Naive thymus-derived CD4-positive, alpha-beta T cell (primary cell): ENCODE results near the gene LY9. TPM values are rescaled to one million over a fixed set of nuclear protein-coding genes. Genes with fewer than 3 reads are reported as not detected.

Experiments
- ATAC-seq: fragments of 150-1000 bp; cut with Tn5 transposase; 2 replicates; pipeline ENCODE4 v1.10.0; 2021; ENCODE audit warnings: mild to moderate bottlenecking, moderate library complexity
- CTCF ChIA-PET: fragments of 350-600 bp; sonication (Branson Sonifier 250); formaldehyde crosslinking; loops from one replicate; lab custom pipeline; 2021; ENCODE audit warnings: antibody characterized with exemption; lab: Charles Lee
- POLR2A ChIA-PET: fragments of 350-600 bp; sonication (Branson Sonifier 250); formaldehyde crosslinking; loops from one replicate; lab custom pipeline; 2021; ENCODE audit warnings: antibody characterized with exemption, inconsistent platforms; lab: Charles Lee
- DNase-seq, 9 donors: peaks; one replicate each; pipeline versions ENCODE4 v3.0.0 to v3.0.0-alpha.2; 2020 to 2022; ENCODE audit warnings: mixed read lengths in 1 of 9
- H3K27ac ChIP-seq: one replicate; pipeline ENCODE4 v1.7.0; 2013; ENCODE audit warnings: mild to moderate bottlenecking, low read depth, low read length, moderate library complexity
- H3K27me3 ChIP-seq, 2 donors: one replicate each; pipeline ENCODE4 v1.7.0; 2013; ENCODE audit warnings: low read length in 2 of 2, mild to moderate bottlenecking in 2 of 2, moderate library complexity in 2 of 2; ENCODE audit not compliant: control insufficient read depth in 2 of 2, insufficient read depth in 2 of 2
- H3K36me3 ChIP-seq, 3 experiments: 1 replicate in 2 of 3; 2 replicates in 1 of 3; pipeline ENCODE4 v1.7.0; 2013; ENCODE audit warnings: low read length in 3 of 3, mild to moderate bottlenecking in 3 of 3, moderate library complexity in 1 of 3; ENCODE audit not compliant: insufficient read depth in 3 of 3, control insufficient read depth in 2 of 3
- H3K4me1 ChIP-seq, 2 donors: one replicate each; pipeline ENCODE4 v1.7.0; 2013; ENCODE audit warnings: low read length in 2 of 2, mild to moderate bottlenecking in 2 of 2, moderate library complexity in 1 of 2; ENCODE audit not compliant: control insufficient read depth in 2 of 2, insufficient read depth in 2 of 2
- H3K4me3 ChIP-seq: 2 replicates; pipeline ENCODE4 v1.7.0; 2013; ENCODE audit warnings: mild to moderate bottlenecking, low read length
- H3K9me3 ChIP-seq, 3 experiments: 1 replicate in 2 of 3; 2 replicates in 1 of 3; pipeline ENCODE4 v1.7.0; 2013; ENCODE audit warnings: low read length in 3 of 3; ENCODE audit not compliant: control insufficient read depth in 2 of 3
- H3K27ac Mint-ChIP-seq, 9 donors: one replicate each; pipeline ENCODE4 v1.8.0; 2020 to 2022; ENCODE audit warnings: mixed read lengths in 9 of 9, mild to moderate bottlenecking in 8 of 9, moderate library complexity in 5 of 9, inconsistent platforms in 2 of 9
- H3K27me3 Mint-ChIP-seq, 5 donors: one replicate each; pipeline ENCODE4 v1.8.0; 2021 to 2022; ENCODE audit warnings: mixed read lengths in 5 of 5, mild to moderate bottlenecking in 1 of 5
- H3K36me3 Mint-ChIP-seq, 5 donors: one replicate each; pipeline ENCODE4 v1.8.0; 2020 to 2022; ENCODE audit warnings: mixed read lengths in 5 of 5, mild to moderate bottlenecking in 3 of 5, inconsistent platforms in 1 of 5
- H3K4me1 Mint-ChIP-seq, 7 donors: one replicate each; pipeline ENCODE4 v1.8.0; 2020 to 2022; ENCODE audit warnings: mixed read lengths in 7 of 7, mild to moderate bottlenecking in 3 of 7, inconsistent platforms in 1 of 7
- H3K4me3 Mint-ChIP-seq, 10 donors: one replicate each; pipeline ENCODE4 v1.8.0; 2020 to 2022; ENCODE audit warnings: mild to moderate bottlenecking in 10 of 10, mixed read lengths in 10 of 10, moderate library complexity in 6 of 10, inconsistent platforms in 2 of 10
- H3K9me3 Mint-ChIP-seq, 11 donors: one replicate each; pipeline ENCODE4 v1.8.0; 2020 to 2022; ENCODE audit warnings: mixed read lengths in 11 of 11, mild to moderate bottlenecking in 4 of 11, inconsistent platforms in 1 of 11, moderate library complexity in 1 of 11
- intact Hi-C, 2 donors: fragments of 100-400 bp; cut with micrococcal nuclease; formaldehyde crosslinking; loops; one replicate each; pipeline ENCODE4 v1.15.1; 2023
- polyA plus RNA-seq, 2 donors: library from polyadenylated mRNA; unstranded; fragments of 300-500 nt; fragmentation: Illumina TruSeq; gene quantifications; one replicate each; pipeline ENCODE4 v1.2.3, GENCODE V29; 2021
- total RNA-seq, 6 experiments: library from RNA in 5 of 6; stranded (reverse) in 5 of 6; gene quantifications; 1 replicate in 5 of 6; 2 replicates in 1 of 6; pipeline ENCODE4 v1.2.3 and lab custom pipeline; 2021 to 2026

LY9 gene
- total and polyA plus RNA-seq, 7 experiments from 2014 or later, result 5.6 to 225 (median 140) TPM

DNA sequence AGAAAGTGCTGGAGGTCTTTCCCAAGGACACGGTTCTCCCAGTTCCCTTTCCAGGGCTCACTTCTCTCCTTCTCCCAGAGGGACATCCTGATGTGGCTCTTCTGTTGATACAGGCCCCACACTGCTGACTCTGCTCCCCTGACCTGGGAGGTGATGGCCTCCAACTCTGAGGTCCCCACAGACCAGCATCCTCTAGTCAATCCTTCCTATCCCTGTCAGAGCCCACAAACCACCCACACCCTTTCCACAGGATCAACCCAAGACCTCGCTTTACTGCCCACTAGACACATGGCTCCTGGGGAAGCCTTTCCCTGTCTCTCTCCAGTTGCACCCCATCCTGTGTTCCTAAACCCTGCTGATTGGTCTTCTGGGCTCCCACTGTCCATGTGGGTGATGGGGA, 45.4 kb upstream of the LY9 start:
- no peak overlapping the region for H3K4me3 Mint-ChIP-seq

DNA sequence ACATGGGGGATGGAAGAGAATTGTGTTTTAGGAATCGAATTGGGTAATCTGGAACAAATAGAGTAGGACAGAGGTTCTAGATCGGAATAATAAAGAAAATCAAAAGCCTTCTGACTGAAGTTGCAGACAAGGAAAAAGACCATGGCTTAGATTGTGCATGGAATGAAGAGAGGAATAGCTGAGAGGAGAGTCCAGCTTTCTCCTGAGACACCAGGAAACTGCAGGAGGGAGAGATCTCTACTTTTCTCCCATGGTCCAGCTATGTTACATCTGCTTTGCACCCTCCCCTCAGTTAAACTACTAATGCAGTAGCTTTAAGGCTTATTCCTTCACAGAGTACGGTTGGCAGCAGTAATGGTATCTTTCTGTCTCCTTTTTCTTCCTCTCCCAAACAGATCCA, 43.6 kb upstream of the LY9 start:
- intact Hi-C loops, result no loop called here
- CTCF ChIA-PET, result interaction anchor here (1.8 kb wide), 1 partner anchor 16 kb away, joined by 5 read pairs; no protein-coding TSS in a partner anchor
- H3K27me3 ChIP-seq, result no peaks in the 10 kb centered on the region
- ATAC-seq (no peak), DNase-seq (no peak)
- Mint-ChIP-seq H3K4me3 (no peak overlapping the region), H3K36me3 (peaks cover 0 to 21% (median 0%) of the 10 kb centered on the region in 5 donors), H3K27ac (no peak overlapping the region), H3K27me3 (no peaks in the 10 kb centered on the region), H3K9me3 (peaks cover 0 to 10% (median 0%) of the 10 kb centered on the region in 11 donors), H3K4me1 (peaks cover 10 to 62% (median 21%) of the 10 kb centered on the region in 7 donors)
- peaks cover 0 to 79% of the 10 kb centered on the region in 2 donors for H3K4me1 ChIP-seq
- no peaks in the 10 kb centered on the region for H3K9me3 ChIP-seq
- no peak overlapping the region for H3K27ac ChIP-seq
- POLR2A ChIA-PET, result interaction anchor here (0.6 kb wide), 1 partner anchor 40 kb away, joined by 4 read pairs; no protein-coding TSS in a partner anchor
- peaks cover 0 to 21% (median 0%) of the 10 kb centered on the region in 3 experiments for H3K36me3 ChIP-seq
- H3K4me3 ChIP-seq, result no peak overlapping the region

More for the DNA sequence above, 45.4 kb upstream of the LY9 start:
- CTCF ChIA-PET, result no interaction called here
- intact Hi-C loops, result loop anchor here in 1 of 2 donors (2.0 kb wide), 1 partner anchor 16 kb away; no protein-coding TSS in a partner anchor
- Histone ChIP-seq H3K9me3 (no peaks in the 10 kb centered on the region), H3K27me3 (no peaks in the 10 kb centered on the region), H3K4me3 (no peak overlapping the region), H3K27ac (no peak overlapping the region), H3K4me1 (peaks cover 0 to 82% of the 10 kb centered on the region in 2 donors), H3K36me3 (peaks cover 0 to 21% (median 0%) of the 10 kb centered on the region in 3 experiments)
- DNase-seq, result no peak
- H3K27me3 Mint-ChIP-seq, result no peaks in the 10 kb centered on the region
- POLR2A ChIA-PET, result no interaction called here
- H3K27ac Mint-ChIP-seq, result peak overlapping the region in 2 of 9 donors; percentile 15 to 60
- H3K9me3 Mint-ChIP-seq, result peaks cover 0 to 2% (median 0%) of the 10 kb centered on the region in 11 donors
- peaks cover 10 to 57% (median 20%) of the 10 kb centered on the region in 7 donors for H3K4me1 Mint-ChIP-seq
- ATAC-seq, result no peak
- H3K36me3 Mint-ChIP-seq, result peaks cover 0 to 11% (median 0%) of the 10 kb centered on the region in 5 donors

DNA sequence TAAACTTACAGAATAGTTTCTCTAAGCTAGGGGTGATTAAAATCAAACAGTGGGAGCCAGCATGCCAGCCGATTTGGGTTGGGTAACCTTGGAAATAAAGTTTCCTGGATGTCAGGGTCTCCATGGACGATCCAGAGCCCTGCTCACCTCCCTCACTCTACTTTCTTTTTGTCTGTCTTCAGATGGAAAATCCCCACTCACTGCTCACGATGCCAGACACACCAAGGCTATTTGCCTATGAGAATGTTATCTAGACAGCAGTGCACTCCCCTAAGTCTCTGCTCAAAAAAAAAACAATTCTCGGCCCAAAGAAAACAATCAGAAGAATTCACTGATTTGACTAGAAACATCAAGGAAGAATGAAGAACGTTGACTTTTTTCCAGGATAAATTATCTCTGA, 43.0 kb upstream of the LY9 start:
- H3K4me3 Mint-ChIP-seq, result no peak overlapping the region
- Histone ChIP-seq H3K27ac (no peak overlapping the region), H3K4me3 (no peak overlapping the region), H3K4me1 (peaks cover 0 to 79% of the 10 kb centered on the region in 2 donors), H3K9me3 (no peaks in the 10 kb centered on the region), H3K36me3 (peaks cover 0 to 21% (median 0%) of the 10 kb centered on the region in 3 experiments), H3K27me3 (no peaks in the 10 kb centered on the region)
- no peaks in the 10 kb centered on the region for H3K27me3 Mint-ChIP-seq
- H3K27ac Mint-ChIP-seq, result no peak overlapping the region
- peaks cover 10 to 62% (median 18%) of the 10 kb centered on the region in 7 donors for H3K4me1 Mint-ChIP-seq
- peaks cover 0 to 10% (median 0%) of the 10 kb centered on the region in 11 donors for H3K9me3 Mint-ChIP-seq
- H3K36me3 Mint-ChIP-seq, result peaks cover 0 to 22% (median 0%) of the 10 kb centered on the region in 5 donors
- intact Hi-C loops, result no loop called here
- POLR2A ChIA-PET, result interaction anchor here (0.5 kb wide), 1 partner anchor 37 kb away, joined by 3 read pairs; no protein-coding TSS in a partner anchor
- DNase-seq (no peak), ATAC-seq (no peak)
- CTCF ChIA-PET, result interaction anchor here (1.8 kb wide), 1 partner anchor 15 kb away, joined by 5 read pairs; no protein-coding TSS in a partner anchor

GRCh38 chr1:160753594-160753993, 42.4 kb upstream of the LY9 start:
- ChIA-PET POLR2A (interaction anchor here (0.5 kb wide), 1 partner anchor 38 kb away, joined by 3 read pairs; no protein-coding TSS in a partner anchor), CTCF (interaction anchor here (1.1 to 1.8 kb wide), 2 partner anchors 11 to 14 kb away, joined by 3 to 5 read pairs; no protein-coding TSS in a partner anchor)
- Histone ChIP-seq H3K27me3 (no peaks in the 10 kb centered on the region), H3K9me3 (no peaks in the 10 kb centered on the region), H3K4me1 (peaks cover 0 to 77% of the 10 kb centered on the region in 2 donors), H3K36me3 (peaks cover 0 to 21% (median 0%) of the 10 kb centered on the region in 3 experiments), H3K27ac (no peak overlapping the region), H3K4me3 (no peak overlapping the region)
- intact Hi-C loops, result no loop called here
- ATAC-seq, result no peak
- Mint-ChIP-seq H3K27ac (no peak overlapping the region), H3K4me3 (no peak overlapping the region), H3K36me3 (peaks cover 0 to 22% (median 0%) of the 10 kb centered on the region in 5 donors), H3K4me1 (peaks cover 9 to 56% (median 12%) of the 10 kb centered on the region in 7 donors), H3K27me3 (no peaks in the 10 kb centered on the region), H3K9me3 (peaks cover 0 to 10% (median 0%) of the 10 kb centered on the region in 11 donors)
- no peak for DNase-seq

- H3K27ac Mint-ChIP-seq, result peak overlapping the region in 2 of 9 donors; percentile 77 to 78
- POLR2A ChIA-PET, result interaction anchor here (0.7 kb wide), 1 partner anchor 11 kb away, joined by 3 read pairs; no protein-coding TSS in a partner anchor
Observed at GRCh38 chr1:160755461-160755860, 40.5 kb upstream of the LY9 start.

GRCh38 chr1:160755911-160756848, 39.8 kb upstream of the LY9 start:
- H3K36me3 Mint-ChIP-seq, result peaks cover 0 to 19% (median 0%) of the 10 kb centered on the region in 5 donors
- peak overlapping the region in 2 of 10 donors; percentile 23 to 33 for H3K4me3 Mint-ChIP-seq
- peak overlapping the region in 3 of 9 donors; percentile 9 to 78 (median 77) for H3K27ac Mint-ChIP-seq
- Histone ChIP-seq H3K27ac (no peak overlapping the region), H3K9me3 (no peaks in the 10 kb centered on the region), H3K4me3 (no peak overlapping the region), H3K36me3 (peaks cover 0 to 10% (median 0%) of the 10 kb centered on the region in 3 experiments), H3K4me1 (peaks cover 0 to 65% of the 10 kb centered on the region in 2 donors), H3K27me3 (no peaks in the 10 kb centered on the region)
- intact Hi-C loops, result loop anchor here in 1 of 2 donors (1.0 kb wide), 1 partner anchor 10 kb away; no protein-coding TSS in a partner anchor
- CTCF ChIA-PET, result interaction anchor here (0.6 to 1.3 kb wide), 3 partner anchors 9 to 234 kb away, joined by 4 to 6 read pairs (median 4); no protein-coding TSS in a partner anchor
- H3K4me1 Mint-ChIP-seq, result peaks cover 3 to 38% (median 9%) of the 10 kb centered on the region in 7 donors
- H3K27me3 Mint-ChIP-seq, result no peaks in the 10 kb centered on the region
- POLR2A ChIA-PET, result interaction anchor here (0.7 kb wide), 1 partner anchor 12 kb away, joined by 3 read pairs; no protein-coding TSS in a partner anchor
- DNase-seq (no peak), ATAC-seq (peak; percentile 82)
- peaks cover 0 to 12% (median 0%) of the 10 kb centered on the region in 11 donors for H3K9me3 Mint-ChIP-seq

More at GRCh38 chr1:160755461-160755860, 40.5 kb upstream of the LY9 start:
- peaks cover 0 to 73% of the 10 kb centered on the region in 2 donors for H3K4me1 ChIP-seq
- no peaks in the 10 kb centered on the region for H3K27me3 ChIP-seq
- intact Hi-C loops, result no loop called here
- peaks cover 0 to 12% (median 0%) of the 10 kb centered on the region in 3 experiments for H3K36me3 ChIP-seq
- ATAC-seq (no peak), DNase-seq (no peak)
- no peaks in the 10 kb centered on the region for H3K27me3 Mint-ChIP-seq
- H3K9me3 Mint-ChIP-seq, result peaks cover 0 to 10% (median 0%) of the 10 kb centered on the region in 11 donors
- no peaks in the 10 kb centered on the region for H3K9me3 ChIP-seq
- peaks cover 3 to 45% (median 10%) of the 10 kb centered on the region in 7 donors for H3K4me1 Mint-ChIP-seq
- no peak overlapping the region for H3K4me3 ChIP-seq
- H3K36me3 Mint-ChIP-seq, result peaks cover 0 to 22% (median 0%) of the 10 kb centered on the region in 5 donors
- H3K4me3 Mint-ChIP-seq, result peak overlapping the region in 1 of 10 donors; percentile 23
- CTCF ChIA-PET, result interaction anchor here (1.2 to 1.3 kb wide), 2 partner anchors 9 to 63 kb away, joined by 3 to 4 read pairs; no protein-coding TSS in a partner anchor
- H3K27ac ChIP-seq, result no peak overlapping the region
